ENCODE measurements around the gene RBM45. TPM values are rescaled to one million over a fixed set of nuclear protein-coding genes. Genes with fewer than 3 reads are reported as not detected.
A peak's percentile ranks its signal among the peaks of the same experiment; 100 is the strongest.

The RBM45 gene
- total RNA-seq, 1 experiment from 2014 or later, result 11.3 TPM

GRCh38 chr2:178160601-178161000, 48.4 kb downstream of the RBM45 start:
- Histone ChIP-seq H3K4me3 (ENCODE audit: insufficient read depth, low read depth, low read length) (no peak overlapping the region), H3K36me3 (replicated peaks; ENCODE audit: control insufficient read depth, insufficient read depth, low read length) (no peaks in the 10 kb centered on the region), H3K27me3 (ENCODE audit: control insufficient read depth, insufficient read depth, low read length) (no peaks in the 10 kb centered on the region)
- no peak for DNase-seq

DNA sequence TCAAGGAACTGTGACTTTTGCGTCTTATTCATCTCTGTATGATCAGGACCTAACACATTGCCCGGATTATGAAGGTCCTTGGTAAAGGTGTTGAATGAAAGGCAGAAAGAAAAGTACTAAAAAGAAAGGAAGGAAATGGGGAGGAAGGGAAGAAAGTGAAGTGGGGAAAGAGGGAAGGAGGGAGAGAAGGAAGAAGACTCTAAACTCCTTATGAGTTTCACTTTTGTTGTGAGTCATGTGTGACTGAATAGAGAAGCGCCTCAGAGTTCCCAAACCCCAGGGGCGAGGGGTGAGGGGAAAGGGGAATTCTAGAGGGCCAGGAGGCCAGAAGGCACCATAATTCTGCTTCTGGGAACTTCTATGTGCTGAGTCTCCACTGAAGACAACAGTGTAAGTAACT, 51.2 kb downstream of the RBM45 start:
- DNase-seq, result peak; percentile 19
- no peaks in the 10 kb centered on the region for H3K36me3 ChIP-seq (replicated peaks; ENCODE audit: control insufficient read depth, insufficient read depth, low read length)
- H3K4me3 ChIP-seq (ENCODE audit: insufficient read depth, low read depth, low read length), result no peak overlapping the region
- H3K27me3 ChIP-seq (ENCODE audit: control insufficient read depth, insufficient read depth, low read length), result no peaks in the 10 kb centered on the region

DNA sequence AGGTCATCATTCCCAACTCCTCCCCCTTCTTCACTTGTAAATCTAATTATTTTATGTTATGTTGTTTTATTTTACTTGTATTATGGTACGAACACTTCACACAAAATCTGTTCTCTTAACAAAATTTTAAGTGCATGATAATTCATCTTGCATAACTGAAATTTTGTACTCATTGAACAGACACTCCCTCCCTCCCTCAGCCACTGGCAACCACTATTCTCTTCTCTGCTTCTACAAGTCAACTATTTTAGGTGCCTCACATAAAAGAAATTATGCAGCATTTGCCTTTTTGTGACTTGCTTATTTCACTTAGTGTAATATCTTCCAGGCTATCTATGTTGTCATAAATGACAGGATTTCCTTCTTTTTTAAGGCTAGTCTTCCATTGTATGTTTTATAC, 51.7 kb downstream of the RBM45 start:
- H3K27me3 ChIP-seq (ENCODE audit: control insufficient read depth, insufficient read depth, low read length), result no peaks in the 10 kb centered on the region
- no peak overlapping the region for H3K4me3 ChIP-seq (ENCODE audit: insufficient read depth, low read depth, low read length)
- DNase-seq, result no peak
- H3K36me3 ChIP-seq (replicated peaks; ENCODE audit: control insufficient read depth, insufficient read depth, low read length), result no peaks in the 10 kb centered on the region

GRCh38 chr2:178173657-178174056, 61.4 kb downstream of the RBM45 start:
- no peak overlapping the region for H3K4me3 ChIP-seq (ENCODE audit: insufficient read depth, low read depth, low read length)
- no peaks in the 10 kb centered on the region for H3K27me3 ChIP-seq (ENCODE audit: control insufficient read depth, insufficient read depth, low read length)
- no peak for DNase-seq
- no peaks in the 10 kb centered on the region for H3K36me3 ChIP-seq (replicated peaks; ENCODE audit: control insufficient read depth, insufficient read depth, low read length)

DNA sequence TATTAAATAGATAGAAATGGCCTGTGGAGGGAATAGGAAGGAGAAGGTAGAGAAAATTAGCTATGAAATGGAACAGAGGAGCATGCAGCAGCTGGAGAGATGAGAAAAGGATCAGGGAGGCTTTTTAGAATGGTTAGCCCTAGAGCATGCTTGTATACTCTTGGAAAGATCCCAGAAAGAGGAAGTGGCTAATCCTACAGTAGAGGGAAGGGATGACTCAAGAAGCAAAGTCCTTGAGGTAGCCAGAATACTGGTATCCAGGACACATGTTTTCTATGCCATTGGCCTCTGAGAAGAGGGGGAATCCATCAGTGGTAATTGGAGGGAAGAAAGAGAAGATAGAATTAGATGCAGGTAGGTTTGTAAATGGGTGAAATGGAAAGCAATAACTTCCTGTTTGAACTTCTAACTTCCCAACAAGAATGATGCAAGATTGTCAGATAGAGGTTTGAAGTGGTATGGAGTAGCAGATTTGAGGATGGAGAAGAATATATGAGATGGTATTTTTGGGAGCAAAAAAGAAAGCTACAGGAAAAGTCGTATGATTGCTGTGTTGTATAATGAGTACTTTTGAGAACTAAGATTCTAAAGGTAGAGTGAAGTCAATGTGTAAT, 64.9 kb downstream of the RBM45 start:
- no peak for DNase-seq
- H3K27me3 ChIP-seq (ENCODE audit: control insufficient read depth, insufficient read depth, low read length), result no peaks in the 10 kb centered on the region

More for the DNA sequence above, 64.9 kb downstream of the RBM45 start:
- Histone ChIP-seq H3K36me3 (replicated peaks; ENCODE audit: control insufficient read depth, insufficient read depth, low read length) (no peaks in the 10 kb centered on the region), H3K4me3 (ENCODE audit: insufficient read depth, low read depth, low read length) (no peak overlapping the region)

Other genes with a start within 250 kb of the RBM45 start
- 0.18 and 1.2 TPM in 2 replicates for gene PDE11A, start 39.7 kb upstream of the RBM45 start, total RNA-seq (2014; rRNA removed; shearing (Covaris generic))
- gene OSBPL6, start 82.1 kb downstream of the RBM45 start, total RNA-seq (2014; rRNA removed; shearing (Covaris generic)), result 8.6 and 9.2 TPM in 2 replicates